CD4-positive, alpha-beta T cell treated with Interleukin-6 for 4 hours (primary cell): ENCODE data around the gene ARHGAP28.
"Not testable (repeated sequence)": the region's sequence is repeated elsewhere in the genome, so short reads cannot be mapped to it uniquely, and the experiment has no call there.

Experiments used
- DNase-seq: peaks from one replicate; pipeline ENCODE4 v3.0.0-alpha.2; 2020; ENCODE audit warnings: mixed read lengths

The ARHGAP28 gene

DNA sequence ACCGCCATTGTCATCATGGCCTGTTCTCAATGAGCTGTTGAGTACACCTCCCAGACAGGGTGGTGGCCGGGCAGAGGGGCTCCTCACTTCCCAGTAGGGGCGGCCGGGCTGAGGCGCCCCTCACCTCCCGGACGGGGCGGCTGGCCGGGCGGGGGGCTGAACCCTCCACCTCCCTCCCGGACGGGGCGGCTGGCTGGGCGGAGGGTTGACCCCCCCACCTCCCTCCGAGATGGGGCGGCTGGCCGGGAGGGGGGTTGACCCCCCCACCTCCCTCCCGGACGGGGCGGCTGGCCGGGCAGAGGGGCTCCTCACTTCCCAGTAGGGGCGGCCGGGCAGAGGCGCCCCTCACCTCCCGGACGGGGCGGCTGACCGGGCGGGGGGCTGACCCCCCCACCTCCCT lies 97.6 kb downstream of the ARHGAP28 start:
- not testable (repeated sequence) for DNase-seq

- not testable (repeated sequence) for DNase-seq
These were observed 98.0 kb downstream of the ARHGAP28 start for GRCh38 chr18:6827566-6827965.

DNA sequence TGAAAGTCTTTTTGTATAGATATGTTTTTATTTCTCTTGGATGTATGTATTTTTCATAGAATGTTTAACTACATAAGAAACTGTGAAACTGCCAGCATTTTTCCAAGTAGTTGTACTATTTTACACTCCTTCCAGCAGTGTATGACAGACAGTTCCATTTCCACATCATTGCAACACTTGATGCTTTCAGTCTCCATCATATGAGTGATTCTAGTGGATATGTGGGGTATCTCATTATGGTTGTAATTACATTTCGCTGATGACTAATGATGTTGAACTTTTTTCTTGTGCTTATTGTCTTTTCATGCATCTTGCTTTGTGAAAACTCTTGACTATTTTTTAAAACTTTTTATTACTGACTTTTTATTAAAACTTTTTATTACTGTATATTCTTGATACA lies 101.4 kb downstream of the ARHGAP28 start:
- no peak for DNase-seq

DNA sequence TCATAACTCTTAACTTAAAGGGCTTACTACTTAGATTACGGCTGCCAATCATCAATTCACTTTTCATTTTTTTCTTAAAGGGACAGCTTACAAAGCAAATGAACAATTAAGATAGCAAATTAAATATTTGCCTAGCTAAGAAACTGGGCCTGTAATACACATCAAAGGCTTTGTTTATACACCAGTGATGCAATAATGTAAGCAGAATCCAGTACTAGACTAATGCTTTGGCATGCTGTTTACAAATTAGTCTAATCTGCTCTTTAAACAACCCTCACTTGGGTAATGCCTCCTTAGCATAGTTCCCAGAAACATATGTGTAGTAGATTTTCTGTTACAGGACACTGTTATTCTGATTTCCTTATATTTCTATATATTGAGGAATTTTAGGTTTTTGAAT lies 105.8 kb downstream of the ARHGAP28 start:
- DNase-seq, result no peak

DNA sequence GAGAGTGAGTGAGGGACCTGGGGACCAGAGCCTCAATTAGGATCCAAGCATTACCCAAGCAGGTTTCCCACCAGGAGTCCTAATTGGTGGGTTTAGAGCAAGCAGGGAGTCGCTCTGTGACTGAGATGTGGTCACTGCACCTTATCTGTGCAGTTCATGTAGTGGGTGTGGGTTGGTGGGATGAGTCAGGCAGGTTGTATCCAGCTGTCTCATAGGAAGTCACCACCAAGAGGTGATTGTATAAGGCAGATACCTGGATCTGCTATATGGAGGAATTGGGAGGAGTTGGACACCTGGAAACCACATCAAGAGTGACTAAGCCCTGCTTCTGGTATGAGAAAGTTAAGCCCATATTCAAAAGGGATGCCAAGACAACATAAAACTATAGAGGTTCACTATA lies 106.8 kb downstream of the ARHGAP28 start:
- DNase-seq, result no peak

DNA sequence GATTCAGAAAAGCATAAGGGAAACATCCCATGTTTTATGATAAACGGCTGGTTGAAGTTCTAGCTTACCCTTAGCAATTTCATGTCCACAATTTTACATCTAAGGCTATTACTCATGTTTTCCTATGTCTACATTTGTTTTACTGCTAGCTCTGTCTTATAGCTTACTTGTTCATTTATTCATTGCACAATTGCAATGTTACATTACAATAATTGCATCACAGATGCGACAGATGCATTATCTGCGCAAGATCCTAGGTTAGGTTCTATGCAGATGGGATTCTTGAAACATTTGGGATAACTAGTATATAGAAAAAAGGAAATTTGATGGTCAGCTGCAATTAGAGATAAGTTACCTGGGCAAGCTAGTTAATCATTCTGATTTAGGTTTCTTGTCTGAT lies 108.4 kb downstream of the ARHGAP28 start:
- DNase-seq, result no peak

GRCh38 chr18:6842081-6842480 lies 112.6 kb downstream of the ARHGAP28 start:
- DNase-seq, result no peak

DNA sequence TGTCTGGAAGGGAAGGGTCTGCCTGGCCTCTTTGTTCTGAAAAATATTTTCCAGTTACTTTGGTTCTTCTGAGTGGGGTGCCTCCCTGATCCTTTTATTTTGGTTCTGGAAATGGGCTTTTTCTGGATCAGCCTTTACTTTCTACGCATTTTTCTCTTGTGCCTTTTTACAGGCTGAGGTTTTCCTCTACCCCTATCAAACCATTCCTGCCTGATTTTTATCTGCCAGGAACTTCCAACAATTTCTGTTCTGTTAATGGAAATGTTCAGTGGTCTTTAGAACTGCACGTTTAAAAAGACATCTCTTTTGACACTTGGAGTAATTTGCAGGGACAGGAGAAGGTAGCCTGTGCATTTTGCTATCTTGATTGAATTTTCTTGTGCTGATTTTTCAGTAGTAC lies 113.8 kb downstream of the ARHGAP28 start:
- DNase-seq, result no peak

GRCh38 chr18:6845521-6845920 lies 116.0 kb downstream of the ARHGAP28 start:
- not testable (repeated sequence) for DNase-seq

DNA sequence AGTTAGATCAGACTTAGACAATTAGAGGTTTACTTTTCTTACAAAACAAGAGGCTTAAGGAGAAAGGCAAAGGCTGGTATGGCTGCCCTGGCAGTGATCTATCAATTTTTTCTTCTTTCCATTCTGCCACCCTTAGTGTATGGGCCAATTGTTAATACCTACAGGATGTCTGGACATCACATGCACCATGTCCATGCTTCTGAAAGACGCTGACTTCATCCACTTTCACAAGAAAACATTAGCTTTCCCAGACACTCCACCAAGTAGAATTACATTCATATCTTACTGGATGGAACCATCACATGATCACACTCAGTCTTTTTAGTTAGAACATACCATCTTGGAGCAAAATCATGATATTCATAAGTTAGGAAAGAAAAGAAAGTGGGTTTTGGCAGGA lies 120.9 kb downstream of the ARHGAP28 start:
- no peak for DNase-seq

GRCh38 chr18:6851480-6851879 lies 122.0 kb downstream of the ARHGAP28 start:
- no peak for DNase-seq

DNA sequence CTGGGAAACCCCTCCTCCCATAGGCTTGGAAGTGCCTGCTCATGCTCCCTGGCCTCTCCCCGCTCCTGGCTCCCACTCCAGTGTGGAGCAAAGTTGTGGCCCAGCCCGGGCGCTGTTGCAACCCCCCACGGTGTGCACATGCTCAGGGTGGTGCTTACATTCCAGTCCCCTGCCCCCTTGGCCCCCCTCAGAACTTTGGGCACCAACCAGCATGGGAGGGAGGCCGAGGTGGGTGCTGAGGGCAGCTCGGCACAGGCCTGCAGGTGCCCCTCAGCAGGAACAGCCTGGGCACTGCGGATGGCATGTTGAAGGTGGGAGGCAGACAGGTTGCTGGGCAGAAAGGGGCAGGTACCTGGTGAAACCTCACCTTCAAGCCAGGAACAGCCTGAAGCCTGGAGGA lies 125.3 kb downstream of the ARHGAP28 start:
- no peak for DNase-seq

DNA sequence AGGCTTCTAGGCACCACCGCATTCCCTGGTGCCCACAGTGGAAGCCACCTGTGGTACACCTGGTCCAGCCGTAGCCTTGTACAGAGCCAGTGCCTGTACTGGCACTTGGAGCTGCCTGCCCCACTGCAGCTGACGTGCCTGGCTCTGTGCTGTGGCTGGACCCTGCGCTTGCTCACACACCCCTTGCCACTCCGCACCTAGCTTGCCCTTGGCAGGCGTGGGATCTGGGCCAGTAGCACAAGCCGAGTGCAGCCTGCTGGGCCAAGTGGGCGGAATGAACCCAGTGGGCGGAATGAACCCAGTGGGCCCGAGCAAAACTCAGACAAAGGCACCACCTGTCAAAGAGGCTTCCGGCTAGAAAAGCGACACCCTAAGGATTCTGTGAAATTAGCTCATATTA lies 126.3 kb downstream of the ARHGAP28 start:
- DNase-seq, result no peak

DNA sequence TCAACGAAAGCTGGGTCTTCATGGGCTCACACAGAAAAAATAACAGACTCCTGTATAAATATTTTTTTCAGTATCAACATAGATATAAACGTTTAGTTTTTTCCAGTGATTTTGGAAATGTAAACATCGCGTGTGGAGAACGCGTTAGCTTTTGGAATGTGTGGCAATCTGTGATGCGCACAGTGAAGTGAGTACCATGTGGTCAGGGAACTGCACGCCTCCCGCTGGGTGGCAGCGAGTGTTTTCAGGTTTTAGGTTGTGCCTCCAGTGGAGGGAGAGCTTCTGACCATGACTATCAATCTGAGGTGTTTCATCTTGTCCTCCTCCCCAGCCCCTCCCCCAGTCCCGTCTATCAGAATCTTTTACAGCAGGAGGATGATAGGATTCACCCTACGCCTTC lies 127.8 kb downstream of the ARHGAP28 start:
- no peak for DNase-seq

DNA sequence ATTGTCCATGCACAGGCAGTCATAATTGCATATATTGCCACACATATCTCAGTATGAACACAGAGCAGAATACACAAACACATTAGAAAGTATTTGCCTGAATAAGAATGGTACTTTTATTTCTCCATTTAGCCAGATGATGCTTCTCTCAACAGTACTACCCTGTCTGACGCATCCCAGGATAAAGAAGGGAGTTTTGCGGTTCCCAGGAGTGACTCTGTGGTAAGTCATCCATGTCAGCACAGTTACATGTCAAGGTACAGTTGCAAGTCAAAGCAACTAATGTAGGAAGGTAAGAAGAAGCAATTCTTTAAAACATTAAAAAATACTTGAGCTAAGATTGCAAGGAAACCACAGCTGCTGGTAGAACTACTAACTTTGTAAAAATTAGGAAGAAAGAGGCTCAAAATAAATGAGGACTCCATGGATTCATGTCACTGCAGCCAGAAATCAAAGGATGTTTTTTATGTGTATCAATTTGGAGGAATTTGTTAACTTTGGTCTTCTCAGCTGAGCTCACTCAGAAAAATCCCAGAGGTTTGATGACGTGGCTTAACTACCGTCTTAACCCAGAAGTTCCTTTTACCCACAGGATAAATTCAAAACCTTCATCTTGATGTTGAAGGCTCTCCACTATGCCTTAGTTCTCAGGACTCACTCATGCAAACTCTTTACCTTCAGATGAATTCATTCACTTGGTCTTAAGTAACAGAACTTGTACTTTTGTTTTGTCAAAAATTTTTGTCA lies 130.3 kb downstream of the ARHGAP28 start:
- DNase-seq, result no peak

- no peak for DNase-seq
These were observed 131.4 kb downstream of the ARHGAP28 start for GRCh38 chr18:6860804-6861448.

- DNase-seq, result no peak
These were observed 135.7 kb downstream of the ARHGAP28 start for GRCh38 chr18:6865251-6865650.

GRCh38 chr18:6866552-6867085 lies 137.1 kb downstream of the ARHGAP28 start:
- no peak for DNase-seq

DNA sequence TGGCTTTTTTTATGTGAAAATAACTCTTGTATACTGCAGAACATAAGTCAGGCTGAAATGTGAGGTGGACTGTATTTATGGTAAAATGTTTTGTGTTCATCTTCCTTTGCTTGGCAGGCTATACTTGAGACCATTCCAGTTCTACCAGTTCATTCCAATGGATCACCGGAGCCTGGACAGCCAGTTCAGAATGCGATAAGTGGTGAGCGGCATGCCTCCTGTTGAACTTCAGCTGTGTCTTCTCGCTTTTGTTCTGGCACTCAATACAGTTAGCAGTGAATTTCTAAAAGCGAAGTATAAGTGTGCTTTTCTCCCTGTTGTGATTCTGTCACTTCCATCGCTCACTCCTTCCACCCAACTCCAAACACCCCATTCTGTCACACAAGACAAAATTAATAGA lies 138.5 kb downstream of the ARHGAP28 start:
- no peak for DNase-seq

DNA sequence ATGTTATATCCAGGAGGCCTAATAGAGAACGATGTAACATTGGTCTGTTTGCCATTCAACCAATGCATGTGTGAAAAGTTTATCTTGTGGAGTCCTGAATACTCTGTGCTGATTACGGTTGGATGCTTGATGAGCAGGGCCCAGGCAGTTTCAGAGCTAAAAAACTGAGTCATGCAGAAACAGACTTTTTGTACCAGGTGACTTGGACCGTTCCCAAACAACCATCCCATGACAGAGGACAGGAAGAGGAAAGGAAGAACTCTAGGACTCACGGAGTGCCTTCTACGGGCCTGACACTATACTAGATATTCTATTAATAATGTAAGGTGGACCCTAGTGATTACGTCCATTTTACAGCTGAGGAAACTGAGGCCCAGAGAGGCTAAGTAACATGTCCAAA lies 142.1 kb downstream of the ARHGAP28 start:
- no peak for DNase-seq

GRCh38 chr18:6873040-6873751 lies 143.7 kb downstream of the ARHGAP28 start:
- no peak for DNase-seq

- DNase-seq, result no peak
These were observed 144.8 kb downstream of the ARHGAP28 start for GRCh38 chr18:6874315-6874714.

- DNase-seq, result no peak
These were observed 146.2 kb downstream of the ARHGAP28 start for GRCh38 chr18:6875749-6876148.

DNA sequence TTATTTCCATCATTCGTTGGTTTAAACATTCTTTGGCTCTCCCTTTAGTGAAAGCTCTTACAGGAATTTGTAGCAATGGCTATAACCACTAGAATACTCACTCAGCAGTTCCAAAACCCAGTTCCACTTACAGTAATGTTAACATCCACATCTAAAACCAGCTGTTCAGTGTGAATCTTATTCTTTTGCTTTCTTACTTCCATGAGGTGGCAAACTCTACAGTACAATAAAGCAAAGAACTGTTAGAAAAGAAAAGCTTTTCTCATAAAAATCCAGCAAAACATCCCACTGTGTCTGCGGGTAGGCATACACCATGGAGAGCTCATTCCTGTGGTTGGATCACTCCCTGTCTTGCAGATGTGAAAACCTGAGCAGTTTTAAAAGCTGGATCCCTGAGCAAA lies 147.1 kb downstream of the ARHGAP28 start:
- no peak for DNase-seq
